Measurements from ENCODE around the gene BNC2. TPM values are rescaled to one million over a fixed set of nuclear protein-coding genes. Genes with fewer than 3 reads are reported as not detected.
A peak's percentile ranks its signal among the peaks of the same experiment; 100 is the strongest.

Gene BNC2
- total and polyA plus RNA-seq, 2 of the 13 experiments (the other 11 are each of a cell fraction or from before 2014, with no cell fraction given), result not detected

- no peak overlapping the region for H3K4me2 ChIP-seq (ENCODE audit: low read depth, low read length)
- no peak for FAIRE-seq
- TF ChIP-seq PCBP2 (optimal IDR thresholded peaks at IDR 0.05; ENCODE audit: low read depth, low read length, poor library complexity, severe bottlenecking) (no peak), ZBTB20 (CRISPR knock-in tag; IDR thresholded peaks at IDR 0.05; ENCODE audit: borderline replicate concordance, low read depth) (no peak), RAD21 (CRISPR knock-in tag; IDR thresholded peaks at IDR 0.05) (no peak), CEBPB (IDR thresholded peaks at IDR 0.05; ENCODE audit: borderline replicate concordance, low read depth, low read length) (peak; percentile 50; the same call in 1 of the 2 replicates), TEAD3 (CRISPR knock-in tag; optimal IDR thresholded peaks at IDR 0.05; ENCODE audit: borderline replicate concordance) (peak; percentile 17)
- ATAC-seq, result no peak
- no peaks in the 10 kb centered on the region for H3K4me1 ChIP-seq (ENCODE audit: insufficient read depth, low read length)
- no peaks in the 10 kb centered on the region for H3K36me3 ChIP-seq (replicated peaks in 1 of 2; ENCODE audit: control insufficient read depth in 1 of 2, insufficient read depth in 2 of 2, low read length in 2 of 2)
- in situ Hi-C loops (cut with HindIII; ENCODE audit: extremely low pct_ligation_motif_present, low pct_unique_long_range_greater_than_20kb) (no loop called here), intact Hi-C loops (cut with micrococcal nuclease; ENCODE audit: unreplicated experiment) (no loop called here)
- H3K27me3 ChIP-seq (ENCODE audit: control insufficient read depth in 1 of 2, insufficient read depth in 2 of 2, low read length in 2 of 2), result peaks cover 5 to 36% of the 10 kb centered on the region in 2 experiments; a peak in 4 of 5 replicates
- ChIA-PET CTCF (ENCODE audit: low intra/inter-chr PET ratio, low total read pairs) (no interaction called here), POLR2A (no interaction called here)
- H3K27ac ChIP-seq (ENCODE audit: extremely low read length, insufficient read depth, low read length), result no peak overlapping the region
- H3K9ac ChIP-seq (ENCODE audit: insufficient read depth, low read depth, low read length), result no peak overlapping the region
- DNase-seq (ENCODE audit: low spot score), result peak; percentile 3
- under 1% methylated on average over 10 of the region's 10 CpGs for whole genome bisulfite sequencing (ENCODE audit: low lambda C conversion rate)
- H2AFZ ChIP-seq (ENCODE audit: low read length), result no peak overlapping the region
- no peaks in the 10 kb centered on the region for H3K9me3 ChIP-seq (ENCODE audit: low read length)
- no TSS peak for BruUV-seq (replicated peaks)
- H3K4me3 ChIP-seq (replicated peaks in 1 of 3; ENCODE audit: insufficient read depth in 1 of 3, low read depth in 2 of 3, low read length in 3 of 3), result no peak overlapping the region
- no peaks in the 10 kb centered on the region for H4K20me1 ChIP-seq (ENCODE audit: insufficient read depth, low read length)
- no peaks in the 10 kb centered on the region for H3K79me2 ChIP-seq (ENCODE audit: insufficient read depth, low read length)
Observed at GRCh38 chr9:16867576-16868311, 2.7 kb downstream of the BNC2 start.

GRCh38 chr9:16866587-16866986, 3.9 kb downstream of the BNC2 start:
- Histone ChIP-seq H2AFZ (ENCODE audit: low read length) (no peak overlapping the region), H3K9me3 (ENCODE audit: low read length) (no peaks in the 10 kb centered on the region), H3K4me2 (ENCODE audit: low read depth, low read length) (no peak overlapping the region), H3K4me1 (ENCODE audit: insufficient read depth, low read length) (no peaks in the 10 kb centered on the region), H3K4me3 (replicated peaks in 1 of 3; ENCODE audit: insufficient read depth in 1 of 3, low read depth in 2 of 3, low read length in 3 of 3) (no peak overlapping the region), H3K27me3 (ENCODE audit: control insufficient read depth in 1 of 2, insufficient read depth in 2 of 2, low read length in 2 of 2) (peaks cover 5 to 28% of the 10 kb centered on the region in 2 experiments; a peak in 4 of 5 replicates), H3K36me3 (replicated peaks in 1 of 2; ENCODE audit: control insufficient read depth in 1 of 2, insufficient read depth in 2 of 2, low read length in 2 of 2) (no peaks in the 10 kb centered on the region), H3K27ac (ENCODE audit: extremely low read length, insufficient read depth, low read length) (no peak overlapping the region), H3K79me2 (ENCODE audit: insufficient read depth, low read length) (no peaks in the 10 kb centered on the region), H4K20me1 (ENCODE audit: insufficient read depth, low read length) (no peaks in the 10 kb centered on the region), H3K9ac (ENCODE audit: insufficient read depth, low read depth, low read length) (no peak overlapping the region)
- FAIRE-seq, result no peak
- 0% methylated on average over 2 of the region's 2 CpGs for WGBS (ENCODE audit: low lambda C conversion rate)
- BruUV-seq (replicated peaks), result no TSS peak
- CTCF ChIA-PET (ENCODE audit: low intra/inter-chr PET ratio, low total read pairs), result no interaction called here
- DNase-seq (ENCODE audit: low spot score), result no peak
- in situ Hi-C loops (cut with HindIII; ENCODE audit: extremely low pct_ligation_motif_present, low pct_unique_long_range_greater_than_20kb), result no loop called here
- intact Hi-C loops (cut with micrococcal nuclease; ENCODE audit: unreplicated experiment), result no loop called here
- POLR2A ChIA-PET, result no interaction called here
- no peak for ATAC-seq
- TF ChIP-seq GMEB2 (CRISPR knock-in tag; IDR thresholded peaks at IDR 0.05; ENCODE audit: low read depth) (no peak), ARNT (IDR thresholded peaks at IDR 0.05) (no peak), ZFP1 (CRISPR knock-in tag; IDR thresholded peaks at IDR 0.05) (no peak), STAG1 (CRISPR knock-in tag; IDR thresholded peaks at IDR 0.05) (no peak), ZNF414 (CRISPR knock-in tag; IDR thresholded peaks at IDR 0.05) (no peak), MYNN (CRISPR knock-in tag; IDR thresholded peaks at IDR 0.05; ENCODE audit: low read depth) (no peak), RFX5 (IDR thresholded peaks at IDR 0.05; ENCODE audit: low read depth, low read length) (no peak), ZNF747 (CRISPR knock-in tag; IDR thresholded peaks at IDR 0.05; ENCODE audit: borderline replicate concordance) (no peak), RFX1 (IDR thresholded peaks at IDR 0.05) (no peak), SKI (IDR thresholded peaks at IDR 0.05; ENCODE audit: partially characterized antibody) (no peak), ZKSCAN1 (IDR thresholded peaks at IDR 0.05; ENCODE audit: low read length) (no peak), ATF7-NPFF (CRISPR knock-in tag; IDR thresholded peaks at IDR 0.05; ENCODE audit: low read depth) (no peak), RNF2 (conservative IDR thresholded peaks at IDR 0.05; ENCODE audit: low read depth) (no peak), ZNF737 (CRISPR knock-in tag; IDR thresholded peaks at IDR 0.05; ENCODE audit: borderline replicate concordance) (no peak)
